ENCODE measurements around the gene OVOL1. TPM values are rescaled to one million over a fixed set of nuclear protein-coding genes. Genes with fewer than 3 reads are reported as not detected.

The OVOL1 gene
- total RNA-seq, 2 donors from 2014 or later, result 3.4 to 5.5 TPM

- H3K9me3 Mint-ChIP-seq, result peaks cover under 1% of the 10 kb centered on the region
- H3K9me3 ChIP-seq (ENCODE audit: control insufficient read depth, low read length), result no peaks in the 10 kb centered on the region
- DNase-seq, result no peak
- no peak overlapping the region for H3K27ac ChIP-seq (ENCODE audit: low read depth, low read length)
- TF ChIP-seq, protein P1, sequence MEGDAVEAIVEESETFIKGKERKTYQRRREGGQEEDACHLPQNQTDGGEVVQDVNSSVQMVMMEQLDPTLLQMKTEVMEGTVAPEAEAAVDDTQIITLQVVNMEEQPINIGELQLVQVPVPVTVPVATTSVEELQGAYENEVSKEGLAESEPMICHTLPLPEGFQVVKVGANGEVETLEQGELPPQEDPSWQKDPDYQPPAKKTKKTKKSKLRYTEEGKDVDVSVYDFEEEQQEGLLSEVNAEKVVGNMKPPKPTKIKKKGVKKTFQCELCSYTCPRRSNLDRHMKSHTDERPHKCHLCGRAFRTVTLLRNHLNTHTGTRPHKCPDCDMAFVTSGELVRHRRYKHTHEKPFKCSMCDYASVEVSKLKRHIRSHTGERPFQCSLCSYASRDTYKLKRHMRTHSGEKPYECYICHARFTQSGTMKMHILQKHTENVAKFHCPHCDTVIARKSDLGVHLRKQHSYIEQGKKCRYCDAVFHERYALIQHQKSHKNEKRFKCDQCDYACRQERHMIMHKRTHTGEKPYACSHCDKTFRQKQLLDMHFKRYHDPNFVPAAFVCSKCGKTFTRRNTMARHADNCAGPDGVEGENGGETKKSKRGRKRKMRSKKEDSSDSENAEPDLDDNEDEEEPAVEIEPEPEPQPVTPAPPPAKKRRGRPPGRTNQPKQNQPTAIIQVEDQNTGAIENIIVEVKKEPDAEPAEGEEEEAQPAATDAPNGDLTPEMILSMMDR (conservative IDR thresholded peaks at IDR 0.05), result no peak
- WGBS, 2 experiments (ENCODE audit: insufficient coverage in 1 of 2, insufficient read length in 1 of 2), result 86 to 97% methylated on average over 5 to 9 of the region's 9 CpGs
- H3K4me3 Mint-ChIP-seq, result no peak overlapping the region
- H3K36me3 ChIP-seq (ENCODE audit: control insufficient read depth, insufficient read depth, low read length), result peaks cover 33% of the 10 kb centered on the region
- no peaks in the 10 kb centered on the region for H3K27me3 Mint-ChIP-seq (ENCODE audit: insufficient read depth)
- no peak overlapping the region for H3K9ac ChIP-seq (ENCODE audit: extremely low read depth, low read length, poor library complexity, severe bottlenecking)
- H3K4me1 Mint-ChIP-seq, result no peaks in the 10 kb centered on the region
- H3K27ac Mint-ChIP-seq, result no peak overlapping the region
- H3K4me1 ChIP-seq (ENCODE audit: control insufficient read depth, insufficient read depth, low read length), result no peaks in the 10 kb centered on the region
- H3K27me3 ChIP-seq (ENCODE audit: control insufficient read depth, insufficient read depth, low read length, poor library complexity, severe bottlenecking), result no peaks in the 10 kb centered on the region
- no peak overlapping the region for H3K4me3 ChIP-seq (ENCODE audit: low read length)
- H3K36me3 Mint-ChIP-seq (ENCODE audit: low read depth), result peaks cover 21% of the 10 kb centered on the region
These were observed 12.1 kb upstream of the OVOL1 start for GRCh38 chr11:65774525-65775306.

DNA sequence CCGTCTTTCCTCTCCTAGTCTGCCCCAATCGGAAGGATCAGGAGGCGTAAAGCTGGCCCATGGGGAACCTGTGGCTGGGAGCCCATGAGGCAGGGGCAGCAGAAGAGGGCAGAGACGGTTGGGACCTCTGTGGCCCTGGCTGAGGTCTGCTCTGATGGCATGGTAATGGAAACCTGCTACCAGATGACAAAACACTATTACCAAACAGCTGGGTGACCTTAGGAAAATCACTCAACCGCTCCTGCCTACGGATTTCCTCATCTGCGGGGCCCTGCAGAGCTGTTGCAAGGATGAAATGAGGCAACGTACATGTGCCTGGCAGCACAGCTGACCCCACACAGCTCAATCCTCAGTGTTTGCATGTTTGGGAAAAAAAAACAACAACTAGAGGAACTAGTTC, 10.7 kb upstream of the OVOL1 start:
- Histone ChIP-seq H3K27me3 (ENCODE audit: control insufficient read depth, insufficient read depth, low read length, poor library complexity, severe bottlenecking) (no peaks in the 10 kb centered on the region), H3K9ac (ENCODE audit: extremely low read depth, low read length, poor library complexity, severe bottlenecking) (no peak overlapping the region), H3K4me1 (ENCODE audit: control insufficient read depth, insufficient read depth, low read length) (no peaks in the 10 kb centered on the region), H3K27ac (ENCODE audit: low read depth, low read length) (no peak overlapping the region), H3K36me3 (ENCODE audit: control insufficient read depth, insufficient read depth, low read length) (peaks cover 33% of the 10 kb centered on the region), H3K9me3 (ENCODE audit: control insufficient read depth, low read length) (no peaks in the 10 kb centered on the region), H3K4me3 (ENCODE audit: low read length) (no peak overlapping the region)
- WGBS, 2 experiments (ENCODE audit: insufficient coverage in 1 of 2, insufficient read length in 1 of 2), result 92 to 97% methylated on average over 6 to 8 of the region's 8 CpGs
- H3K4me3 Mint-ChIP-seq, result no peak overlapping the region
- H3K9me3 Mint-ChIP-seq, result no peaks in the 10 kb centered on the region
- TF ChIP-seq, protein P1 (conservative IDR thresholded peaks at IDR 0.05), result no peak
- H3K36me3 Mint-ChIP-seq (ENCODE audit: low read depth), result peaks cover 21% of the 10 kb centered on the region
- H3K4me1 Mint-ChIP-seq, result no peaks in the 10 kb centered on the region
- DNase-seq, result no peak
- H3K27me3 Mint-ChIP-seq (ENCODE audit: insufficient read depth), result no peaks in the 10 kb centered on the region
- H3K27ac Mint-ChIP-seq, result no peak overlapping the region

GRCh38 chr11:65776710-65777141, 10.1 kb upstream of the OVOL1 start:
- TF ChIP-seq, protein P1 (conservative IDR thresholded peaks at IDR 0.05), result no peak
- Mint-ChIP-seq H3K36me3 (ENCODE audit: low read depth) (peaks cover 21% of the 10 kb centered on the region), H3K9me3 (no peaks in the 10 kb centered on the region), H3K27ac (no peak overlapping the region), H3K4me3 (no peak overlapping the region), H3K27me3 (ENCODE audit: insufficient read depth) (peaks cover under 1% of the 10 kb centered on the region), H3K4me1 (no peaks in the 10 kb centered on the region)
- Histone ChIP-seq H3K27ac (ENCODE audit: low read depth, low read length) (no peak overlapping the region), H3K36me3 (ENCODE audit: control insufficient read depth, insufficient read depth, low read length) (peaks cover 33% of the 10 kb centered on the region), H3K9ac (ENCODE audit: extremely low read depth, low read length, poor library complexity, severe bottlenecking) (no peak overlapping the region), H3K9me3 (ENCODE audit: control insufficient read depth, low read length) (no peaks in the 10 kb centered on the region), H3K4me3 (ENCODE audit: low read length) (no peak overlapping the region), H3K4me1 (ENCODE audit: control insufficient read depth, insufficient read depth, low read length) (no peaks in the 10 kb centered on the region), H3K27me3 (ENCODE audit: control insufficient read depth, insufficient read depth, low read length, poor library complexity, severe bottlenecking) (peaks cover under 1% of the 10 kb centered on the region)
- 92 to 94% methylated on average over 7 to 8 of the region's 8 CpGs for WGBS, 2 experiments (ENCODE audit: insufficient coverage in 1 of 2, insufficient read length in 1 of 2)
- DNase-seq, result no peak

All from endodermal cell (in vitro differentiated cells).